Stimulated activated CD8-positive, alpha-beta memory T cell treated with anti-CD3 and anti-CD28 coated beads, Interleukin-12 subunit alpha, Interleukin-12 subunit beta, amount 100 ng/mL, for 24 hours (primary cell): ENCODE measurements around the gene RAPH1.

ENCODE experiments used
- DNase-seq: peaks from one replicate; pipeline ENCODE4 v3.0.0-alpha.2; 2020; ENCODE audit errors: extremely low read depth

The RAPH1 gene

DNA sequence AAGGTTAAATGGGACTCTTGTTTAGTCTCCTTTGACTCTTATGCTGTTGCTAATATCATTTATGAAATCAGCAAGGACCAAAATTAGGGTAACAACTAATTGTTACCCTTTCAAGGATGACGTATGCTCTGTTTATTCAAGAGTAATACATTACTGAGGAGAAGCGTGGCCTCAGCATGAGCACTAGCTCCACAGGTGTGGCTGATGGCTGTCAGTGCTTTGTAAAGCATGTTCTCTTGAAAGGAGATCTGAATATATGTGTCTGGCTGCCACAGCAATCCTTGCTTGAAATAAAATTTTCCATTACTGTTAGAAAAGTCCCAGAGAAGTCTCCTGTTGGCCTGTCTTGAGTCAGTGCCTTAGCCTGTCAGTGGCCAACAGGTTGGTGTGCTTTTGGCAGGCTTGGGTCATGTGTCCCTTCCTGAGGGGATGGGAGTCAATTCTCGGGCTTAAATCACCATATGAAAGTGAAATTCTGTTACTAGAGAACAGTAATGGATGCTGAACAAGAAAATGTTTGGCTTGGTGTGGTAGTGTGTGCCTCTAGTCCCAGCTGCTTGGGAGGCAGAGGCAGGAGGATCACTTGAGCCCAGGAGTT, 174.2 kb downstream of the RAPH1 start:
- DNase-seq: no peak

DNA sequence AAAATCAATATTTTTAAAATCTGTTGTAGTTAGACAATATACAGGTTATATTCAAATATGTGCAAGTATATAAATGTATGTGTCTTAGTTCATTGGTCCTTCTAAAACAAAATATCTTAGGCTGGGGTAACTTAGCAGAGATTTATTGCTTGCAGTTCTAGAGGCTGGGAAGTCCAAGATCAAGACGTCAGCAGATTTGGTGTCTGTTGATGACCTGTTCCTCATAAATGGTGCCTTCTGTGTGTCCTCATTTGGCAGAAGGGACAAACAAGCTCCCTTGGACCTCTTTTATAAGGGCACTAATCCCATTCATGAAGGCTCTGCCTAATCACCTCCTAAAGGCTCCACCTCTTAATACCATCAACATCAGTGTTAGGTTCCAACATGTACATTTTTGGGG, 175.7 kb downstream of the RAPH1 start:
- DNase-seq: no peak

GRCh38 chr2:203354966-203355365, 180.1 kb downstream of the RAPH1 start:
- no peak for DNase-seq

GRCh38 chr2:203352604-203353255, 182.4 kb downstream of the RAPH1 start:
- no peak for DNase-seq

GRCh38 chr2:203347375-203347774, 187.7 kb downstream of the RAPH1 start:
- no peak for DNase-seq

- no peak for DNase-seq
Measured at GRCh38 chr2:203346612-203347011, 188.5 kb downstream of the RAPH1 start.

DNA sequence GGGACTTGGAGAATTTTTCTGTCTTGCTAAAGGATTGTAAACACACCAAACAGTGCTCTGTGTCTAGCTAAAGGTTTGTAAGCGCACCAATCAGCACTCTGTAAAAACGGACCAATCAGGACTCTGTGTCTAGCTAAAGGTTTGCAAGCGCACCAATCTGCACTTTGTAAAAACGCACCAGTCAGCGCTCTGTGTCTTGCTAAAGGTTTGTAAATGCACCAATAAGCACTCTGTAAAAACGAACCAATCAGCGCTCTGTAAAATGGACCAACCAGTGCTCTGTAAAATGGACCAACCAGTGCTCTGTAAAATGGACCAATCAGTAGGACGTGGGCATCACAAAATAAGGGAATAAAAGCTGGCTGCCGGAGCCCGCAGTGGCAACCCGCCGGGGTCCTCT, 190.4 kb downstream of the RAPH1 start:
- DNase-seq: no peak
